Measurements from ENCODE around the gene TLDC2.

- TF ChIP-seq CTCF (IDR thresholded peaks at IDR 0.05; ENCODE audit: insufficient read depth, low read length) (no peak), REST (IDR thresholded peaks at IDR 0.05; ENCODE audit: insufficient replicate concordance, low read depth) (no peak), POLR2AphosphoS5 (IDR thresholded peaks at IDR 0.05; ENCODE audit: low read depth) (no peak)
These were observed 2.3 kb upstream of the TLDC2 start for GRCh38 chr20:36873498-36874189.
